OCI-LY1 (cell line): Measurements from ENCODE around the gene FRAS1.

ENCODE experiments used
- H2AFZ ChIP-seq: fragments of 200-600 bp; sonication (generic), shearing (Covaris generic); 2 replicates; pipeline ENCODE4 v1.6.0; 2014; ENCODE audit warnings: antibody characterized with exemption, mild to moderate bottlenecking, low read length
- H3F3A ChIP-seq: fragments of 200-600 bp; sonication (generic), shearing (Covaris generic); 2 replicates; pipeline ENCODE4 v1.6.0; 2014; ENCODE audit warnings: mild to moderate bottlenecking, antibody characterized with exemption, low read length, moderate library complexity; ENCODE audit not compliant: insufficient read depth
- H3K27ac ChIP-seq: fragments of 200-600 bp; sonication (generic); 2 replicates; pipeline ENCODE4 v1.5.1; 2014; ENCODE audit warnings: low read length, mixed run types, mild to moderate bottlenecking, low read depth; ENCODE audit not compliant: poor library complexity, severe bottlenecking
- H3K27me3 ChIP-seq: fragments of 200-600 bp; sonication (generic); 2 replicates; pipeline ENCODE4 v1.6.0; 2014; ENCODE audit warnings: antibody characterized with exemption, mild to moderate bottlenecking, low read length, moderate library complexity; ENCODE audit not compliant: insufficient read depth
- H3K36me3 ChIP-seq: fragments of 200-600 bp; sonication (generic); 2 replicates; pipeline ENCODE4 v1.6.1; 2014; ENCODE audit warnings: mild to moderate bottlenecking, antibody characterized with exemption, low read length, moderate library complexity, mixed read lengths; ENCODE audit not compliant: insufficient read depth
- H3K4me1 ChIP-seq: fragments of 200-600 bp; sonication (generic); 2 replicates; pipeline ENCODE4 v1.5.1; 2014; ENCODE audit warnings: mild to moderate bottlenecking, low read length, moderate library complexity; ENCODE audit not compliant: insufficient read depth, severe bottlenecking
- H3K4me2 ChIP-seq: fragments of 200-600 bp; sonication (generic), shearing (Covaris generic); 2 replicates; pipeline ENCODE4 v1.6.1; 2014; ENCODE audit warnings: low read length
- H3K4me3 ChIP-seq: fragments of 200-600 bp; sonication (generic); 2 replicates; pipeline ENCODE4 v1.5.1; 2014; ENCODE audit warnings: low read length, low read depth, mild to moderate bottlenecking, mixed read lengths; ENCODE audit not compliant: poor library complexity, severe bottlenecking
- H3K79me2 ChIP-seq: fragments of 200-600 bp; shearing (Covaris generic); 2 replicates; pipeline ENCODE4 v1.6.1; 2016; ENCODE audit warnings: mixed run types, low read length, mixed read lengths; ENCODE audit not compliant: insufficient read depth
- H3K9ac ChIP-seq: fragments of 200-600 bp; sonication (generic), shearing (Covaris generic); 2 replicates; pipeline ENCODE4 v1.6.1; 2014; ENCODE audit warnings: mild to moderate bottlenecking, low read length, mixed read lengths
- H3K9me2 ChIP-seq: fragments of 200-600 bp; sonication (generic), shearing (Covaris generic); 2 replicates; pipeline ENCODE4 v1.6.1; 2014; ENCODE audit warnings: low read depth, mild to moderate bottlenecking, low read length, mixed read lengths
- H3K9me3 ChIP-seq: fragments of 200-600 bp; shearing (Covaris generic); 2 replicates; pipeline ENCODE4 v1.6.1; 2014; ENCODE audit warnings: low read length, mixed read lengths
- H4K20me1 ChIP-seq: fragments of 200-600 bp; sonication (generic), shearing (Covaris generic); 2 replicates; pipeline ENCODE4 v1.6.0; 2016; ENCODE audit warnings: mild to moderate bottlenecking, low read length; ENCODE audit not compliant: insufficient read depth
- CTCF ChIP-seq: fragments of 200-600 bp; sonication (generic), shearing (Covaris generic); IDR thresholded peaks from 2 replicates; pipeline ENCODE4 v1.5.1; 2017; ENCODE audit warnings: mild to moderate bottlenecking, antibody characterized with exemption, low read length, moderate library complexity, mixed read lengths
- EZH2 ChIP-seq: fragments of 200-600 bp; sonication (generic), shearing (Covaris generic); IDR thresholded peaks from 2 replicates; pipeline ENCODE4 v1.8.0; 2017; ENCODE audit warnings: borderline replicate concordance, mixed run types, mild to moderate bottlenecking, antibody characterized with exemption, low read length, moderate library complexity, mixed read lengths

The FRAS1 gene

DNA sequence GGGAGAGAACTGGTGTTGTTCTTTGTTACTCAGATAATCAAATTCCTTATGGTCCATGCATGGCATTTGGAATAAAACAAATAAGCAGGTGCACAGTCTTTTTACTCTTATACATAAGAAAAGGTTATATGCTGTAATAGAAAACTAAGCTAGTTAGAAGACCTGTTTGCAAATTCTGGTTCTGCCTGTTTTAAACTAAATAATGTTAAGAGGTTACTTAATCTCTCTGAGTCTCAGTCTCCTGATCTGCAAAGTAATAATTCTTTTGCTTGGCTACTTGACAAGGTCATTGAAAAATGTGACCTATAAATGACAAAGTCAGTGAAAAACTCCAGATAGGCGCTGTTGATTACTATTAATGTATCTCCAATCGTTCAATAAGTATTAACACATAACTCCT is 451.9 kb downstream of the FRAS1 start:
- TF ChIP-seq EZH2 (no peak), CTCF (no peak)
- Histone ChIP-seq H3K4me1 (no peaks in the 10 kb centered on the region), H3K27ac (no peak overlapping the region), H2AFZ (no peak overlapping the region), H3K9me2 (no peaks in the 10 kb centered on the region), H3K27me3 (no peaks in the 10 kb centered on the region), H3K36me3 (no peaks in the 10 kb centered on the region), H3F3A (no peaks in the 10 kb centered on the region), H3K4me2 (no peak overlapping the region), H3K9me3 (no peaks in the 10 kb centered on the region), H3K79me2 (no peaks in the 10 kb centered on the region), H3K4me3 (no peak overlapping the region), H4K20me1 (no peaks in the 10 kb centered on the region), H3K9ac (no peak overlapping the region)

GRCh38 chr4:78510108-78510507 is 453.0 kb downstream of the FRAS1 start:
- no peaks in the 10 kb centered on the region for H3K9me3 ChIP-seq

GRCh38 chr4:78510681-78511080 is 453.6 kb downstream of the FRAS1 start:
- no peak overlapping the region for H3K27ac ChIP-seq
- TF ChIP-seq EZH2 (no peak), CTCF (no peak)
- no peaks in the 10 kb centered on the region for H3K27me3 ChIP-seq
- no peaks in the 10 kb centered on the region for H3K36me3 ChIP-seq
- no peak overlapping the region for H2AFZ ChIP-seq
- no peaks in the 10 kb centered on the region for H3K4me1 ChIP-seq
- no peak overlapping the region for H3K4me3 ChIP-seq
- H3K79me2 ChIP-seq, result no peaks in the 10 kb centered on the region
- H3F3A ChIP-seq, result no peaks in the 10 kb centered on the region
- H3K9ac ChIP-seq, result no peak overlapping the region
- H3K4me2 ChIP-seq, result no peak overlapping the region
- H3K9me2 ChIP-seq, result no peaks in the 10 kb centered on the region
- no peaks in the 10 kb centered on the region for H3K9me3 ChIP-seq
- no peaks in the 10 kb centered on the region for H4K20me1 ChIP-seq

More at GRCh38 chr4:78510108-78510507, 453.0 kb downstream of the FRAS1 start:
- H3K36me3 ChIP-seq, result no peaks in the 10 kb centered on the region
- no peak overlapping the region for H2AFZ ChIP-seq
- H4K20me1 ChIP-seq, result no peaks in the 10 kb centered on the region
- TF ChIP-seq EZH2 (no peak), CTCF (no peak)
- H3K27me3 ChIP-seq, result no peaks in the 10 kb centered on the region
- no peak overlapping the region for H3K4me2 ChIP-seq
- no peak overlapping the region for H3K9ac ChIP-seq
- H3F3A ChIP-seq, result no peaks in the 10 kb centered on the region
- no peaks in the 10 kb centered on the region for H3K79me2 ChIP-seq
- H3K9me2 ChIP-seq, result no peaks in the 10 kb centered on the region
- no peaks in the 10 kb centered on the region for H3K4me1 ChIP-seq
- no peak overlapping the region for H3K4me3 ChIP-seq
- no peak overlapping the region for H3K27ac ChIP-seq
